Mesendoderm (in vitro differentiated cells): ENCODE results near the gene ZCCHC14.

Experiments used
- DNase-seq: peaks from one replicate; pipeline ENCODE4 v3.0.0; 2013
- H2AK5ac ChIP-seq: 2 replicates; pipeline ENCODE4 v1.6.1; 2013; ENCODE audit warnings: low read length, inconsistent platforms
- H2BK120ac ChIP-seq: 2 replicates; pipeline ENCODE4 v1.6.1; 2013; ENCODE audit warnings: low read depth, mild to moderate bottlenecking, low read length, moderate library complexity, mixed read lengths
- H2BK15ac ChIP-seq: replicated peaks from 2 replicates; pipeline ENCODE4 v1.6.1; 2013; ENCODE audit warnings: low read depth, mild to moderate bottlenecking, moderate library complexity
- H2BK5ac ChIP-seq: 2 replicates; pipeline ENCODE4 v1.6.1; 2013; ENCODE audit warnings: low read length, inconsistent platforms
- H3K18ac ChIP-seq: 2 replicates; pipeline ENCODE4 v1.6.1; 2013; ENCODE audit warnings: mild to moderate bottlenecking, low read length, mixed read lengths
- H3K23ac ChIP-seq: one replicate; pipeline ENCODE4 v1.6.1; 2013; ENCODE audit warnings: low read length
- H3K27ac ChIP-seq: 2 replicates; pipeline ENCODE4 v1.5.1; 2013; ENCODE audit warnings: low read depth, mild to moderate bottlenecking, inconsistent platforms, low read length, moderate library complexity
- H3K27me3 ChIP-seq: 2 replicates; pipeline ENCODE4 v1.6.1; 2013; ENCODE audit warnings: low read length, control low read depth, mild to moderate bottlenecking, inconsistent platforms; ENCODE audit not compliant: insufficient read depth, poor library complexity
- H3K36me3 ChIP-seq: 2 replicates; pipeline ENCODE4 v1.6.1; 2013; ENCODE audit warnings: low read length, inconsistent platforms; ENCODE audit not compliant: control insufficient read depth, insufficient read depth
- H3K4ac ChIP-seq: one replicate; pipeline ENCODE4 v1.6.1; 2013; ENCODE audit warnings: low read depth, mild to moderate bottlenecking, low read length, moderate library complexity
- H3K4me1 ChIP-seq: 2 replicates; pipeline ENCODE4 v1.6.1; 2013; ENCODE audit warnings: low read depth, low read length, inconsistent platforms; ENCODE audit not compliant: control insufficient read depth
- H3K4me2 ChIP-seq: 2 replicates; pipeline ENCODE4 v1.6.1; 2013; ENCODE audit warnings: low read length
- H3K4me3 ChIP-seq: 2 replicates; pipeline ENCODE4 v1.5.1; 2013; ENCODE audit warnings: mild to moderate bottlenecking, low read length
- H3K56ac ChIP-seq: one replicate; pipeline ENCODE4 v1.6.1; 2013; ENCODE audit warnings: low read length
- H3K79me1 ChIP-seq: 2 replicates; pipeline ENCODE4 v1.6.1; 2013; ENCODE audit warnings: low read length, inconsistent platforms
- H3K79me2 ChIP-seq: 2 replicates; pipeline ENCODE4 v1.6.1; 2013; ENCODE audit warnings: mild to moderate bottlenecking, low read length; ENCODE audit not compliant: control insufficient read depth, insufficient read depth
- H3K9ac ChIP-seq: 2 replicates; pipeline ENCODE4 v1.6.1; 2013; ENCODE audit warnings: low read length, inconsistent platforms
- H4K5ac ChIP-seq: one replicate; pipeline ENCODE4 v1.6.1; 2013; ENCODE audit warnings: low read length
- H4K8ac ChIP-seq: one replicate; pipeline ENCODE4 v1.6.1; 2013; ENCODE audit warnings: low read depth, mild to moderate bottlenecking, control low read depth, low read length, moderate library complexity
- WGBS: extraction: QIAGEN DNeasy Blood & Tissue Kit; methylation state at CpG from one replicate; pipeline ENCODE4 v1.1.7; 2013; ENCODE audit warnings: low lambda C conversion rate, missing lambda C conversion rate; ENCODE audit not compliant: insufficient coverage; ENCODE audit errors: extremely low coverage; 5-methylcytosine and 5-hydroxymethylcytosine counted together

The ZCCHC14 gene

DNA sequence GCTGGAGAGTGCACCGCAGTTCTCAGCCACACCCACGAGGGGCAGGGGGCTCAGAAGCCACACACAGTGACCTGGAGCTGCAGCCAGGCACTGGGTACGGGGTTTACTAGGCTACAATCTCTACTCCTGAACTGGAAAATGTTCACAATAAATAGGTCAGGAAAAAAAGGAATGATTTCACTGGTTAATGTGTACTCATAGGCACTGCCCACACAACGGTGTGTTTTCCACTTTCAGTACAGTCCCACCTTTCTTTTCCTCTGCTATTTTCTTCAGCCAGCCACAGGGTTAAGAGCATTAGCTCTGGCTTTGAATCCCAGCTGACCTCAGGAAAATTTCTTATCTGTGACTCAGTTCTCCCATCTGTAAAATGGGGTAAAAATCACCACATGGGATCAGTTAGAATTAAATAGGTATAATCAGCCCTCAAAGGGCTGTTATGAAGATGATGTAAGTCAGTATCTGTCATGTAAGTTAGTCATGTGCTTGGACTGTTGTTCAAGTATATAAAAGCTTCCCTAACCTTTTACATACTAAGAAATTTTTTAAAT is 35.7 kb downstream of the ZCCHC14 start:
- H3K36me3 ChIP-seq: peaks cover 2% of the 10 kb centered on the region
- DNase-seq: no peak
- no peak overlapping the region for H3K27ac ChIP-seq
- H3K27me3 ChIP-seq: no peaks in the 10 kb centered on the region
- no peak overlapping the region for H2AK5ac ChIP-seq
- no peak overlapping the region for H2BK15ac ChIP-seq
- no peak overlapping the region for H3K56ac ChIP-seq
- peaks cover 5% of the 10 kb centered on the region for H3K79me1 ChIP-seq
- H3K9ac ChIP-seq: no peak overlapping the region
- H4K5ac ChIP-seq: no peak overlapping the region
- no peak overlapping the region for H2BK120ac ChIP-seq
- WGBS: no CpG with 5 or more reads among the region's 4 CpGs
- H3K18ac ChIP-seq: no peak overlapping the region
- peaks cover 4% of the 10 kb centered on the region for H3K79me2 ChIP-seq
- H3K23ac ChIP-seq: no peak overlapping the region
- no peak overlapping the region for H3K4me3 ChIP-seq
- H2BK5ac ChIP-seq: no peak overlapping the region
- H4K8ac ChIP-seq: no peak overlapping the region
- no peak overlapping the region for H3K4me2 ChIP-seq
- H3K4ac ChIP-seq: no peak overlapping the region
- H3K4me1 ChIP-seq: no peaks in the 10 kb centered on the region

GRCh38 chr16:87454391-87454790 is 38.4 kb downstream of the ZCCHC14 start:
- H3K9ac ChIP-seq: no peak overlapping the region
- H2AK5ac ChIP-seq: no peak overlapping the region
- H3K56ac ChIP-seq: no peak overlapping the region
- no peak overlapping the region for H3K27ac ChIP-seq
- no peak overlapping the region for H3K4me3 ChIP-seq
- no peaks in the 10 kb centered on the region for H3K79me2 ChIP-seq
- H3K4me2 ChIP-seq: no peak overlapping the region
- no CpG with 5 or more reads among the region's 3 CpGs for WGBS
- H3K27me3 ChIP-seq: no peaks in the 10 kb centered on the region
- peaks cover 2% of the 10 kb centered on the region for H3K36me3 ChIP-seq
- no peak overlapping the region for H4K8ac ChIP-seq
- no peaks in the 10 kb centered on the region for H3K4me1 ChIP-seq
- H2BK5ac ChIP-seq: no peak overlapping the region
- no peak overlapping the region for H3K18ac ChIP-seq
- no peak overlapping the region for H2BK15ac ChIP-seq
- no peak for DNase-seq
- H4K5ac ChIP-seq: no peak overlapping the region
- H3K23ac ChIP-seq: no peak overlapping the region
- no peak overlapping the region for H3K4ac ChIP-seq
- H2BK120ac ChIP-seq: no peak overlapping the region
- peaks cover 1% of the 10 kb centered on the region for H3K79me1 ChIP-seq

GRCh38 chr16:87453326-87453725 is 39.5 kb downstream of the ZCCHC14 start:
- no peak overlapping the region for H3K4me2 ChIP-seq
- no peak overlapping the region for H4K8ac ChIP-seq
- H3K4me1 ChIP-seq: no peaks in the 10 kb centered on the region
- H4K5ac ChIP-seq: no peak overlapping the region
- peaks cover 2% of the 10 kb centered on the region for H3K36me3 ChIP-seq
- H3K27ac ChIP-seq: no peak overlapping the region
- no peak overlapping the region for H2BK15ac ChIP-seq
- H3K9ac ChIP-seq: no peak overlapping the region
- no CpG with 5 or more reads among the region's 14 CpGs for WGBS
- no peak for DNase-seq
- no peak overlapping the region for H3K56ac ChIP-seq
- no peak overlapping the region for H2AK5ac ChIP-seq
- no peak overlapping the region for H2BK5ac ChIP-seq
- no peaks in the 10 kb centered on the region for H3K27me3 ChIP-seq
- H3K4ac ChIP-seq: no peak overlapping the region
- no peak overlapping the region for H3K18ac ChIP-seq
- H2BK120ac ChIP-seq: no peak overlapping the region
- peaks cover 1% of the 10 kb centered on the region for H3K79me1 ChIP-seq
- no peaks in the 10 kb centered on the region for H3K79me2 ChIP-seq
- no peak overlapping the region for H3K4me3 ChIP-seq
- H3K23ac ChIP-seq: no peak overlapping the region

DNA sequence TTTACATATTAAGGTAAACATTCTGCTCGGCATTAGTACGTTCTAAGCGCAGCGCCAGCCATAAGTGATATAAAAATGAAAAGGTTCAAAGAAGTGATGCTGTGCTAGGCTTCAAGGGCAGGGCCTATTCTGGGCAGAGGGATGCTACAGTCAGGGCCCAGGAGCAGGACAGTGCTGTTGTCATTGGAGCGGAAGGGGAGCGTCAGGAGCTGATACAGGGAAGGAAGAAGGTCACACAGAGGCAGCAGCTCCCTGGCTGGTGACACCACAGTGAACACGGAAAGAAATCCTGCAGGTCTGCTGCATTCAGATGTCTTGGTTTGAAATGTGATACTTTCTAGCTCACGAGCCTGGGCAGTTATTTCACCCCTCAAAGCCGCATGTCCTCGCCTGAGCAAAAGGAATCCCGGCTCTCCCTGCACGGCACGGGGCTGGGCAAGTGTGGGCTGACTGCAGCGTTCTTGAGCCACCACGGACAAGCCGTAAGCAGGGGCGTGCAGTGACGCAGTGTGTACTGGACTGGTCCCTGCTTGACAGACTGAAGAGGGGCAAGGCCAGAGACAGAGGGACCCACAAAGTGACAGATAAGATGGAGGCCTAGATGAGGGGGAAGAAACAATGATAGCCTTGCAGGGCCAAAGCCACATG is 41.1 kb downstream of the ZCCHC14 start:
- Histone ChIP-seq H2AK5ac (no peak overlapping the region), H3K4me2 (no peak overlapping the region), H2BK5ac (no peak overlapping the region), H3K56ac (no peak overlapping the region), H3K27ac (no peak overlapping the region), H3K79me1 (peaks cover 1% of the 10 kb centered on the region), H3K18ac (no peak overlapping the region), H4K8ac (no peak overlapping the region), H3K79me2 (no peaks in the 10 kb centered on the region), H4K5ac (no peak overlapping the region), H3K27me3 (no peaks in the 10 kb centered on the region), H3K4me3 (no peak overlapping the region), H2BK15ac (no peak overlapping the region), H3K4ac (no peak overlapping the region), H3K23ac (no peak overlapping the region), H3K4me1 (no peaks in the 10 kb centered on the region), H3K36me3 (peaks cover 4% of the 10 kb centered on the region), H3K9ac (no peak overlapping the region), H2BK120ac (no peak overlapping the region)
- no CpG with 5 or more reads among the region's 18 CpGs for whole genome bisulfite sequencing
- no peak for DNase-seq

DNA sequence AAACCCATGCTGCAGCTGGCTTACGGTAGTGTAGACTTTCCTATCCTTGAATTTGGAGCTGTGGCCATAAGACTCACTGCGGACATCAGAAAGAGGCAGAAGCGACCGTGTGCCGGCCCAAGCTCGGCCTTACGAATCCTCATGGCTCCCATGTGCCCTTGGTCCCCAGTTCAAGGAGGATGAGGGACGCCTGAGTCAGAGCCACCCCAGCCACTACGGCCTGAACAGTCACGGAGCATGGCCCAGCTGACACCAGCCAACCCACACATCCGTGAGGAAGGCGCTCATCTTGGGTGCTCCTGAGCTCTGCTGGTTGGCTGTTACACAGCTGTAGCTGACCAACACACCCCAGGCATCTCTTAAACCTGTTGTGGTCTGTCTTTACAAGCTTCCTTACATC is 44.0 kb downstream of the ZCCHC14 start:
- Histone ChIP-seq H3K56ac (no peak overlapping the region), H2AK5ac (no peak overlapping the region), H4K8ac (no peak overlapping the region), H3K36me3 (peaks cover 6% of the 10 kb centered on the region), H3K18ac (no peak overlapping the region), H3K79me1 (no peaks in the 10 kb centered on the region), H3K27me3 (no peaks in the 10 kb centered on the region), H2BK5ac (no peak overlapping the region), H3K9ac (no peak overlapping the region), H3K4me2 (no peak overlapping the region), H3K4me1 (no peaks in the 10 kb centered on the region), H2BK120ac (no peak overlapping the region), H4K5ac (no peak overlapping the region), H3K4ac (no peak overlapping the region), H3K4me3 (no peak overlapping the region), H3K27ac (no peak overlapping the region), H2BK15ac (no peak overlapping the region), H3K79me2 (no peaks in the 10 kb centered on the region), H3K23ac (no peak overlapping the region)
- WGBS: no CpG with 5 or more reads among the region's 12 CpGs
- DNase-seq: no peak

DNA sequence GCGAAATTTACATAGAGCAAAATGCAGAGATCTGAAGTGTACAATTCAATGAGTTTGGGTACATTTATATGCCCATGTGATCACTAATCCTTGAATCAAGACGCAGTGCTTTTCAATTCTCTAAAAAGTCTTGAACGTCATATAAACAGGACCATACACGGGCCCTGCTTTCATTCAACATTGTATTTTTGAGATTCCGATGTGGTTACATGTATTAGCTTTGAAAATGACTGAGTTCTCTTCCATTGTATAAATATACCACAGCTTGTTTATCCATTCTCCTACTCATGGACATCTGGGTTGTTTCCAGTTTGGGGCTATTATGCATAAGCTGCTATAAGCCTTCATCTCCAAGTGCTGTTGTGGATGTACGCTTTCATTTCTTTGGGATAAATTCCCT is 45.5 kb downstream of the ZCCHC14 start:
- H3K27ac ChIP-seq: no peak overlapping the region
- no peak overlapping the region for H4K8ac ChIP-seq
- H3K79me2 ChIP-seq: no peaks in the 10 kb centered on the region
- H3K79me1 ChIP-seq: no peaks in the 10 kb centered on the region
- no peak overlapping the region for H3K23ac ChIP-seq
- H3K27me3 ChIP-seq: no peaks in the 10 kb centered on the region
- no peak overlapping the region for H3K4me3 ChIP-seq
- no peaks in the 10 kb centered on the region for H3K4me1 ChIP-seq
- H2BK15ac ChIP-seq: no peak overlapping the region
- H3K18ac ChIP-seq: no peak overlapping the region
- H3K36me3 ChIP-seq: peaks cover 6% of the 10 kb centered on the region
- no peak for DNase-seq
- no peak overlapping the region for H3K9ac ChIP-seq
- H4K5ac ChIP-seq: no peak overlapping the region
- H2BK120ac ChIP-seq: no peak overlapping the region
- H2AK5ac ChIP-seq: no peak overlapping the region
- H2BK5ac ChIP-seq: no peak overlapping the region
- no peak overlapping the region for H3K4ac ChIP-seq
- no peak overlapping the region for H3K4me2 ChIP-seq
- no peak overlapping the region for H3K56ac ChIP-seq
- no CpG with 5 or more reads among the region's 6 CpGs for WGBS
